Measurements from ENCODE around the gene GNB1.

DNA sequence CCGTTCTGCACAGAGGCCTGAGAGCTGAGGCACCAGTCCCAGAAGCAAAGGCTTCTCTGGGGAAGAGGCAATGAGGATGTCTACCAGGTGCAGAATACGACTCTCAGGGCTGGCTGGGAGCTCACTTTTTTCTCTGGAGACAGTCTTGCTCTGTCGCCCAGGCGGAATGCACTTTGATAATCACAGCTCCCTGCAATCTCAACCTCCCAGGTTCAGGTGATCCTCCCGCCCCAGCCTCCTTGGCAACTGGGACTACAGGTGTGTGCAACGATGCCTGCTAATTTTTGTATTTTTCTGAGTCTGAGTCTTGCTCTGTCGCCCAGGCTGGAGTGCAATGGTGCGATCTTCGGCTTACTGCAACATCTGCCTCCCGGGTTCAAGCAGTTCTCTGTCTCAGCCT, 130.2 kb downstream of the GNB1 start:
- TF ChIP-seq, protein P1, sequence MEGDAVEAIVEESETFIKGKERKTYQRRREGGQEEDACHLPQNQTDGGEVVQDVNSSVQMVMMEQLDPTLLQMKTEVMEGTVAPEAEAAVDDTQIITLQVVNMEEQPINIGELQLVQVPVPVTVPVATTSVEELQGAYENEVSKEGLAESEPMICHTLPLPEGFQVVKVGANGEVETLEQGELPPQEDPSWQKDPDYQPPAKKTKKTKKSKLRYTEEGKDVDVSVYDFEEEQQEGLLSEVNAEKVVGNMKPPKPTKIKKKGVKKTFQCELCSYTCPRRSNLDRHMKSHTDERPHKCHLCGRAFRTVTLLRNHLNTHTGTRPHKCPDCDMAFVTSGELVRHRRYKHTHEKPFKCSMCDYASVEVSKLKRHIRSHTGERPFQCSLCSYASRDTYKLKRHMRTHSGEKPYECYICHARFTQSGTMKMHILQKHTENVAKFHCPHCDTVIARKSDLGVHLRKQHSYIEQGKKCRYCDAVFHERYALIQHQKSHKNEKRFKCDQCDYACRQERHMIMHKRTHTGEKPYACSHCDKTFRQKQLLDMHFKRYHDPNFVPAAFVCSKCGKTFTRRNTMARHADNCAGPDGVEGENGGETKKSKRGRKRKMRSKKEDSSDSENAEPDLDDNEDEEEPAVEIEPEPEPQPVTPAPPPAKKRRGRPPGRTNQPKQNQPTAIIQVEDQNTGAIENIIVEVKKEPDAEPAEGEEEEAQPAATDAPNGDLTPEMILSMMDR (conservative IDR thresholded peaks at IDR 0.05 in 1 of 2, IDR thresholded peaks at IDR 0.05 in 1 of 2; ENCODE audit: low read depth in 1 of 2, low read length in 2 of 2), result no peak
- no peak for TF ChIP-seq EZH2 (IDR thresholded peaks at IDR 0.05; ENCODE audit: low read length, missing control alignments)
